CD4-positive, alpha-beta T cell treated with Interleukin-6 for 4 hours (primary cell): Measurements from ENCODE around the gene PSME2.

Source experiments
- DNase-seq: peaks from one replicate; pipeline ENCODE4 v3.0.0-alpha.2; 2020; ENCODE audit warnings: mixed read lengths

The PSME2 gene

DNA sequence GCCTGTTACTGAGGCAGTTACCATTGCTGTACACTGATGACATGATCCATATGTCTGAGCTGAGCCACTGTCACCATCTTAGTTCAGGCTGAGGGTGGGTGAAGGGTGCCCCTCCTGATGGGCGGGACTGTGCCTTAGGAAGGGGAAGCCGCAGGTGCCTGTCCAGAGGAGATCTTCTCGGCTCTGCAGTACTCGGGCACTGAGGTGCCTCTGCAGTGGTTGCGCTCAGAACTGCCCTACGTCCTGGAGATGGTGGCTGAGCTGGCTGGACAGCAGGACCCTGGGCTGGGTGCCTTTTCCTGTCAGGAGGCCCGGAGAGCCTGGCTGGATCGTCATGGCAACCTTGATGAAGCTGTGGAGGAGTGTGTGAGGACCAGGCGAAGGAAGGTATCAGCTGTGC lies 4.6 kb upstream of the PSME2 start:
- no peak for DNase-seq

DNA sequence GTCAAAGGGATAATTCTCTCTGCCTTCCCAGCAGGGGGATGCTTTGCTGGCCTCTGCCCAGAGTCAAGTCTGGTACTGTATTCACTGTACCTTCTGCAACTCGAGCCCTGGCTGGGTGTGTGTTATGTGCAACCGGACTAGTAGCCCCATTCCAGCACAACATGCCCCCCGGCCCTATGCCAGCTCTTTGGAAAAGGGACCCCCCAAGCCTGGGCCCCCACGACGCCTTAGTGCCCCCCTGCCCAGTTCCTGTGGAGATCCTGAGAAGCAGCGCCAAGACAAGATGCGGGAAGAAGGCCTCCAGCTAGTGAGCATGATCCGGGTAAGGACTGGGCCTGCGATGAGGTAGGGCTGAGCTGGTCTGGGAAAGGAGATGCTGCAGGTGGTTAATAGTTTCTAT lies 4.2 kb upstream of the PSME2 start:
- no peak for DNase-seq

DNA sequence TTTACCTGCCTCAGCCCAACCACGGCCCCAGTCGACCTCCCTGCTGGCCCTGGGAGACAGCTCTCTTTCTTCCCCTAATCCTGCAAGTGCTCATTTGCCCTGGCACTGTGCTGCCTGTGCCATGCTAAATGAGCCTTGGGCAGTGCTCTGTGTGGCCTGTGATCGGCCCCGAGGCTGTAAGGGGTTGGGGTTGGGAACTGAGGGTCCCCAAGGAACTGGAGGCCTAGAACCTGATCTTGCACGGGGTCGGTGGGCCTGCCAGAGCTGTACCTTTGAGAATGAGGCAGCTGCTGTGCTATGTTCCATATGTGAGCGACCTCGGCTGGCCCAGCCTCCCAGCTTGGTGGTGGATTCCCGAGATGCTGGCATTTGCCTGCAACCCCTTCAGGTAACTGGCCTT lies 3.7 kb upstream of the PSME2 start:
- DNase-seq = no peak

DNA sequence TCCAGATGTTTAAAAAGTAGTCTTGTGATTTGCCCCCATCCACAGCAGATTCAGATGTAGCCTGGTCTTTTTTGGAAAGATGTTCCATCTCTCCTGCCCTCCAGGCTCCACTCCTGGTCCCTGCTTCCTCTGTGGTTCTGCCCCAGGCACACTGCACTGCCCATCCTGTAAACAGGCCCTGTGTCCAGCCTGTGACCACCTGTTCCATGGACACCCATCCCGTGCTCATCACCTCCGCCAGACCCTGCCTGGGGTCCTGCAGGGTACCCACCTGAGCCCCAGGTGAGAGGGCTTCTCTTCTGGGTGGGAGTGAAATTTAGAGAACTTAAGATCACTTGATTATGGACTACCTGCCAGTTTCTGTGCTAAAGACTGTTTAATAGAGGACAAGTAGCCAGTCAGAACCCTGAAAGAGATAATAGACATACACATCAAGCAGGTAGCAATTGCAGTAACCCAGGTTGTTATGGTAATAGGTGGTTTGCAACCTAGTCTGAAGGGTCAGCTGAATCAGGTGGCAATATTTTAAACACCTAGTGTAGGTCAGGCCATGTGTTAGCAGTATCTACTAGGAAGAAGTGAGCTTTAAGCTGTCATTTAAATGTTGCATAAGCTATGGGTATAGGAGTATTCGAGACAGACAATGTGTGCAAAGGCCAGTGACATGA lies 3.0 kb upstream of the PSME2 start:
- DNase-seq = no peak

DNA sequence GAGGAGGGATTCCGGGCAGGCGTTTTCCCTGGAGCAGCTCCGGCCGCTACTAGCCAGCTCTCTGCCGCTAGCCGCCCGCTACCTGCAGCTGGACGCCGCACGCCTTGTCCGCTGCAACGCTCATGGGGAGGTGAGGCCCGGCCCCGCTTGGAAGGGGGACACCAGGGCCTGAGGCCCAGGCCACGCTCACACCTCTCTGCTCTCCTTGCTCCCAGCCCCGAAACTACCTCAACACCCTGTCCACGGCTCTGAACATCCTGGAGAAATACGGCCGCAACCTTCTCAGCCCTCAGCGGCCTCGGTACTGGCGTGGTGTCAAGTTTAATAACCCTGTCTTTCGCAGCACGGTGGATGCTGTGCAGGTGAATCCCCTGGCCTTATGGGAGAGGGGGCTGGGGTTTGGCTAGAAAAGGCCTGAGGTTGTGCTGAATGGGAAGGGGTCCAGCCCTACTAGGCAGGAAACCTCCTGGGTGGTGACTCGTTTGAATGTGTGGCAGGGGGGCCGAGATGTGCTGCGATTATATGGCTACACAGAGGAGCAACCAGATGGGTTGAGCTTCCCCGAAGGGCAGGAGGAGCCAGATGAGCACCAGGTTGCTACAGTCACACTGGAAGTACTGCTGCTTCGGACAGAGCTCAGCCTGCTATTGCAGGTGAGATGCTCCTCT lies 1.5 kb upstream of the PSME2 start:
- no peak for DNase-seq

DNA sequence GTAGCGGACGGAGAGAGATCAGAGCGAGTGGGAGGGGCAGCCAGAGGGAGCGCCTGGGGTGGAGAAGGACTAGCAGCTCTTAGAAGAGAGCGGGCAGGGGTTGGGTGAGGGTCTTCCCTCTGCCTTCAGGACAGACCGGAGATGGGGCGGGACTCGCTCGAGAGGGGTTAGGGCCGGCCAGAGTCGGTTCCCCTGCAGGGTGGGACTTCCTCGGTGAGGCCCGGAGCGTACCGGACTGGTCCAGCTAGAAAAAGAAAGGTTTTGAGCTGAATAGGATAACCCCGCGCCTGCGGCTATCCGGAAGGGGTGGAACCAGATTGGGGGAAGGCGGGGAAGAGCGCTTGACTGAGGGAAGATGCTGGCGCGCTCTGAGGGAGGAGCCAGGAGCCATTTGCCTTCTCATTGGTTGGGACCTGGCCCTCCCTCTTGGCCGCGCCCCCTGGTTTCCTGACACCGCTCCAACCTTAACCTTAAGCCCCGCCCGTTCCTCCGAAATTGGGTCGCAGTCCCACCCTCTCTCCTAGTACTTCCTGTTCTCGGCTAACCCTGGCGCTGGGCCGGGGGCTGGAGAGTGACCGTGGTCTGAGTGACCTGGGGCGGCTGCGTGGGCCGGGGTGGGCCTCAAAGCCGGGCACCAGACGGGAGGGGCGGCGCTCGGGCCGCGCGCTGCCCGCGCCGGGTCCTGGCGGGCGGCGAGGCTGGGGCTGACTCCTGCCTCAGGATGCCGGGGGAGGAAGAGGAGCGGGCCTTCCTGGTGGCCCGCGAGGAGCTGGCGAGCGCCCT lies 759 bp upstream of the PSME2 start, which contains the start of gene RNF31:
RNF31 (plus strand) TSS at position 521 of the 783 bp plus-strand sequence; CDS start at position 722, 201 bp downstream.
- DNase-seq = peak; percentile 100

DNA sequence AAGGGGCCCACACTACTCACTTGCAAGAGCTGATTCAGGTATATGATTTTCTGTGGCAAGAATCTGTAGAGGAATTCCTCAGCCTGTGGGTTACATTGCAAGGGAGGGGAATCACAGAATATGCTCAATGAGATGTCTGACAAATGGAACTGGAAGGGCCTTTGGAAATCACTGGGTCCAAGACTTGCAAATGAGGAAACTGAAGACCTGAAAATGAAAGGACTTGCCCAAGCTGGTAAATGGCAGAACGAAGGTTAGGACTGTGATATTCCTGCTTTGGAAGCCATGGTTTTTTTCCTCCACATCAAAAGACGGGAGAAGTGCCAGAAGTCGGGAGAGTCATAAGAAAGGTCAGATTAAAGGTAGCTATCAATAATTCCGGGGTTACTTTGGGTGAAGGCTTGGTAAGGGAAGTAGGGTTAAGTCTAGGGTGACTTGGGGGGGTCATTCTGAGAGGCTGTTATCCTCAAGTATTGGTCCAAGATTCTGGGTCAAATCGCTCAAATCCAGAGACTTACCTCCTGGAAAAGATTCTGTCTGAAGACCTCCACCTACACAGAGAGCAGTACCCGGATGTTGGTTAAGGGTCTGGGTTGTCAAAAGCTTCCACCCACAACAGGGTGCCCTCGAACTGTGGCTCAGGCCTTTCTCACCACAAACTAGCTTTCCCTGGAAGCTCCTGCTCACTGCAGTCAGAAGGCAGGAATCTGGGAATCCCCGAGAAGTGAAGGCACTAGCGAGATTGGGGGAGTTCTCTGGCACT lies 539 bp downstream of the PSME2 start:
- DNase-seq = no peak

DNA sequence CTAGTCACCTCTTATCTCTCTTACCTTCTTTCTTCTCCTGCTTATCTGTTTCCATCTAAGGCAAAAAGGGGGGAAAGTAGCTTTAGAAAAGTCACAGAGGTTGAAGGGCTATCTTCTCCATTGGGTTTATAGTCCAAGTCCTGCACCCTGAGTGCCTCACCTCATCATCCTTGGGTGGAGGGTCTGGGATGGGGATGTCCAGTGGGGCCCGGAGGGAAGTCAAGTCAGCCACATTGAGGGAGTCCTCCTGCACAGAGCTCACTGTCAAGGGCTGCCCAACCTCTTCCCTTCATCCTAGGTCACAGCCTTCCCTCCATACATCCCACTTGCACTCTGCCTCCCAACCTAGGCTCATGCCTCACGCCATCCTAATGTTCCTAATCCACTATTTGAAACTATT lies 1.2 kb downstream of the PSME2 start:
- DNase-seq = no peak

DNA sequence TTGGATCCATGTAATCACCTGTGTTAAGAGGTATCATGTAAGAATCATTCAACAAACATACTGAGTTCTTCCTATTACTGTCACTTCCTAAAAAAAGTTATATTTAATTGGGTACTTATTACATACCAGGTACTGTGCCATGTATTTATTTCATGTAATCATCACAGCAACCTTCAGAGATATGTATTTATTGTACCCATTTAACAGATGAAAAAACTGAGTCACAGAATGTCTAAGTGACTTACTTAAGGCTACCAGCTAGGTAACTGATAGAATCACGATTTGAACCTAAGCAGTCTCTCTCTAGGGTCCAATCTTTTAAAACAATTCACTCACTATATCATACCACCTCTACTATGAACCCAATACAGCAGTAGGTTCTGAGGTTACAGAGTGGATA lies 2.0 kb downstream of the PSME2 start:
- no peak for DNase-seq

DNA sequence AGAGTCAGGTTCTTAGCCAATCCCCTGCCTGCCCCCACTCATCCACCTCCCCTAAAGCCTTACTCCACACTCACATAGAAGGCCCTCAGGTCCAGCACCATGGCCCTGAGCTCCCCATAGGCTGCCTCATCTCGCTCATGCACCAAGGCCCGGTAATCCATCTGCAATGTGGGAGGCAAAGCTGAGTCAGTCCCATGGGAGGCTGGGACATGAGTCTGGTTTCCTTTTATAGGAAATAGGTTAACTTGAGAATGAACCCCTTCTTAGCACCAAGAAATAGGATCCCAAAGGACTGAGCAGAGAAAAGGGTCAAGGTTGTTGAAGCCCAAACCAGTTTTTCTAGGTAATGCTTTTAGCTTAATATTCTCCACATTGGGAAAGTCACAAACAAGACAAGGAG lies 2.9 kb downstream of the PSME2 start:
- DNase-seq = no peak

DNA sequence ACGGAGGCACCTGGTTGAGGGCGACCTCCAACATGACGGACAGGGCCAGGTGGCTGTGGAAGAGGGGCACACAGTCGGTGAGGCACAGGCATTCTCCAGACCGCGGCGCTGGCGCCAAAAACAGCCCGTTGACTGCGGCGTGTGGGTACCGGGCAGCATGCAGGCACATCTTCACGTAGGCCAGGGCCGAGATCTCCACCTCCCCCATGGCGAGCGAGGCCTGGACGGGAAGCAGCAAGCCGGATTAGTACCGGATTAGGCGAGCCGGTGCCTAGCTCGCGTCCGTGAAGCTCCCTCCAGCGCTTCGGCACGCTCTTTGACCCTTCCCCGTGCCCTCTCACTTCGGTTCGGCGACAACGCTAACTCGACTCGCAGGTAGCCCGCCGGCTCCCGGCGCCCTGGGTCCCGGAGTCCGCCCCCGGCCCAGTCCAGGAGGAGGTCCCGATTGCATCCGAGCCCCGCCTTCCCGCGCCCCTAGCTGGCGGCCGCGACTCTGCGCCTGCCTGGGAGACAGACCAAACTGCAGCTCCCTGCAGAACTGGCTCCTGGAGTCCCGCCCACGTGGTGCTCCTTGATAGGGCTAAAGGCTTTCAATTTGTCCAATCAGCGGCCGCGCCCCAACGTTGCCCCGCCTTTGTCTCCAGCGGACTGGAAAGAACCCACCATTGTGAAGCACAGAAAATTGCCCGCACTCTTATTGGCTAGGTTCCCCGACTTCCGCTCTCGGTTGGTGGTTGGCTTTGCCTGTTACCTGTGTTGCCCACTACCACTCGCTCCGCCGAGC lies 5.1 kb downstream of the PSME2 start, which contains the start of gene EMC9:
EMC9 (minus strand) TSS at position 495 of the 784 bp plus-strand sequence; CDS start at position 208, 287 bp downstream.
- peak; percentile 100 for DNase-seq

DNA sequence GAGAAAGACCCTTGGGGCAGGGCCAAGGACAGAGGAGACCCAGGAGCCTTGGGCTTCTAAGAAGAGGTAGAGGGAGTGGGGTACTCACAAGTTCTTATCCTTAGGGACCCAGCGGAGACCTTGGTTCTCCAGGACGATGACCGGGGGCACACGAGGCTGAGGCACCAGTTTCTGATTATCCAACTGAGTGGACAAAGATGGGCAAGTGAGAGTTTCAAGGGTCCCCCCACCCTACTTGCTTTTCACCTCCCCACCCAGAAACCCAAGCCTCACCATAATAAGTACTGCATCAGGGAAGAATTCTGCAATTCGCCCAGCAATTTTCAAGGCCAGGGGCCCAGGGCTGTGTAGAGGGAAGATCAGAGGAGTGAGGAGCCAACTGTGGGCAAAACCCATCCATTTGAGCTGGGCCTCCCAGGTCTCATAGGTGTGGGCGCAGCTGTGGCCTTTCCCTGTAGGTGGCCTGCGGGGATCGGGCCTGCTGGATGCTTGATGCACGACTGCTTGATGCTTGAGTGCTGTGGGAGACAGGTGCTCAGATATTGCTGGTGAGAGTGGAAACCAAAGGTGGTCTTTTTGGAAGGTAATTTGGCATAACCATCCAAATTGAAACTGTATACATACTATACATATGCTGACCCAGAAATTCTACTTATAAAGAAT lies 7.0 kb downstream of the PSME2 start:
- peak; percentile 12 for DNase-seq

DNA sequence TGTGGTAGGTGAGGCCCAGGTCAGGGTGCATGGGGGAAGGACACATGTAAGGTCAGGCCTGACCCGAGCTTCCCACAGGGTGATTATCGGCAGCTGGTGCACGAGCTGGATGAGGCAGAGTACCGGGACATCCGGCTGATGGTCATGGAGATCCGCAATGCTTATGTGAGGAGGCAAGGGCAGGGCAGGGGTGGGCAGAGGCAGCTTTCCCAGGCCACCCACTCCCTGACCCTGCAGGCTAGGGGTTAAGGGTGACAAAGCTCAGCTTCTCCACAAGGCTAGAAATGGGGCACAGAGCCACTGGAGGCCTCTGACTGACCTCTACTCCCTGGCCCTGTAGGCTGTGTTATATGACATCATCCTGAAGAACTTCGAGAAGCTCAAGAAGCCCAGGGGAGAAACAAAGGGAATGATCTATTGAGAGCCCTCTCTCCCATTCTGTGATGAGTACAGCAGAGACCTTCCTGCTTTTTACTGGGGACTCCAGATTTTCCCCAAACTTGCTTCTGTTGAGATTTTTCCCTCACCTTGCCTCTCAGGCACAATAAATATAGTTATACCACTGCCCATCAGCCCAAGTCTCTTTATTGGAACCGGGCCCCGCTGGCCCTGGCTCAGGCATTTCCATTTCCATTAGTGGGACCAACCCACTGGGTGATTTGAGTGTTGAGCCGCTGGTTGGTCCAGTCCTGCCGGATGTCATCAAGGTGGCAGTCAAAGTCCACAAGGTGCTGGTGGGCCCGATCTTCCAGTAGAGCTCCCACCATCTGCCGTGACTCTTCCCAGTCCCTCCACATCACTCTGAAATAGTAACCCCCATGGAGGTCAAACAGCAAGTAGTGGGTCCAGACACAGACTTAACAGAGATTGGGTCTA lies 7.8 kb downstream of the PSME2 start:
- no peak for DNase-seq

DNA sequence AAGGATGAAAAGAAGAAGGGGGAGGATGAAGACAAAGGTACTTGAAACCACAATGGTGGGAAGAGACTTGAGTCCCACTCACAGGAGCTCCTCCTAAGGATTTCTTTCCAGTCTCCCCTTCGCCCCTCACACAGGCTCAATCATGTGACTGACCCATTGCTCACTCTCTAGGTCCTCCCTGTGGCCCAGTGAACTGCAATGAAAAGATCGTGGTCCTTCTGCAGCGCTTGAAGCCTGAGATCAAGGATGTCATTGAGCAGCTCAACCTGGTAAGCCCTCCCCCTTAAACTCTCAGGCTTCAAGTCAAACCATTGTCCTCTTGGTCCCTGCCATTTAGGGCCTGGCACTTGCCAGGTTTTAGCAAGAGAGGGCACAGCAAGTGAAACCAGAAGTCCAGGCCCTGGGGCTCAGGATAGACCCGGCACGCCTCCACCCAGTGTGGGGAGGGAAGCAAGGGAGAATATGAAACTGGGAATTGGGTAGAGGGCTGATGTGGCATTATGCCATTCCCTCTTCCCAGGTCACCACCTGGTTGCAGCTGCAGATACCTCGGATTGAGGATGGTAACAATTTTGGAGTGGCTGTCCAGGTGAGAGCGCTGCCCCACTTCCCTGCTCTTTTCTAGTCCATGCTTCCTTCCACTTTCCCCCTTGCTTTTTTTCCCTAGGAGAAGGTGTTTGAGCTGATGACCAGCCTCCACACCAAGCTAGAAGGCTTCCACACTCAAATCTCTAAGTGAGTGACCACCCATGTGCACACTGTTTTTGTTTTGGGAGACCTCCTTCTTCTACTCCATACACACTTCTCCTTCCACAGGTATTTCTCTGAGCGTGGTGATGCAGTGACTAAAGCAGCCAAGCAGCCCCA lies 8.6 kb downstream of the PSME2 start:
- DNase-seq = no peak

DNA sequence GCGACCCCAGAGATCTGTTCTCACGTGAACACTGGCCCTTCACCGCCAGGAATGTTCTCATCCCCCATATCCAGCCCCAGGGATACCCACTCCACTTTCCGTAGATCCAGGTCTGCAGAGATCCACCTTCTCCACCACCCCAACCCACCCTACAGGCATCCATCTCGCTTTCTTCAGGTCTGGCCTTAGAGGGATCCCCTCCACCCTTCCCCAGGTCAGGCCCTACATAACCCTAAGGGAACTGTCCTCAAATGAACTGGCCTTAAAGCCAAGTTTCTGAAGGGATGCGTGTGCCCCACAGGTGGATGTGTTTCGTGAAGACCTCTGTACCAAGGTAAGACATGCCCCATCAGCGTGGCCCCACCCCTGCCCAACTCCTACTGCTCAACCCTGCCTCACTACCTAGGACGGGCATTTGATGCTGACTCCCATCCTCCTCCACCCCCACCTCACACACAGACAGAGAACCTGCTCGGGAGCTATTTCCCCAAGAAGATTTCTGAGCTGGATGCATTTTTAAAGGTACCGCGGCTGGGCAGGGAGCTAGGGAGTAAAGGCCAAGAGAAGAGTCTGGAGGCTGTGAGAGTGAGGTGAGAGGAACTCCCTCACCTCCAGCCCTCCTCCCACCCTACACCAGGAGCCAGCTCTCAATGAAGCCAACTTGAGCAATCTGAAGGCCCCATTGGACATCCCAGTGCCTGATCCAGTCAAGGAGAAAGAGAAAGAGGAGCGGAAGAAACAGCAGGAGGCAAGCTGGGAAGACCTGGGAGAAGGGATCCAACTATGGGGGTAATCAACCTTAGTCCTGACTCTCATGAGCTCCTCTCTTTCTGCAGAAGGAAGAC lies 9.5 kb downstream of the PSME2 start:
- DNase-seq = peak; percentile 25

DNA sequence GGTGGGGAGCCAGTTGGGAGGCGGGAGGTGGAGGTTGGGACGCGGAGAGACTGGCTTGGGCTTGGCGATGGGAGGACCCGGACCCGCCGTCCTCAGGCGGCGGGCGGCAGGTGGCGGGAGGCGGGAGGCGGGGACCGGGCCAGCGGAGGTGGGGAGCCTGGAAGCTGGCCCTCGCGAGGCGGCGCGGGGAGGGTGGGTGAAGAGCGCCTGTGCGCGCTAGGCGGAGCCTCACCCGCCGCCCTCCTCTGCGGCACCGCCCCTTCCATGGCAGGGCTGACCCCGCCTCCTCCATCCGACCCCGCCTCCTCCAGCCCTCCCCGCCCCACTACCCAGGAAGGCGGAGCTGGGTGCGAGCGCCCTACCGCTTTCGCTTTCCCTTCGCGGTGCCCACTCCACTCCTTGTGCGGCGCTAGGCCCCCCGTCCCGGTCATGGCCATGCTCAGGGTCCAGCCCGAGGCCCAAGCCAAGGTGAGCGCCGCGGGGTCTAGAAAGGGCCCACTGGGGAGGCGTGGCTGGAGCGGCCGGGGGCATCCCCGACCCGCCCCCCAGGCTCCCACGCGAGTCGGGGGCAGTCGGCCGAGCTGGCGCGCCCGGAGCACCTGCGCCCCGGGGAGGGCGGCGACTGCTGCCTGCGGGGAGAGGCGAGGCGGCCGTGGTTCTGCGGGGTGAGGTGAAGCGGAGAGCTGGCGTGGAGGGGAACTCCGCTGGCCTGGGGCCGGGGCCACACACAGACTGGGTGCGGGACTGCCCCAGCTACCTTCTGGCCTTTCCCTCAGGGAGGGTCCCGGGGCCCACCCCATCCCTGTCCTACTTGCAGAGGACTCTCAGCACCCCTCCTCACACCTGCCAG lies 10.4 kb downstream of the PSME2 start, which contains the start of gene PSME1:
PSME1 (plus strand) TSS at position 361 of the 850 bp plus-strand sequence; CDS start at position 430, 69 bp downstream.
- DNase-seq = peak; percentile 94

DNA sequence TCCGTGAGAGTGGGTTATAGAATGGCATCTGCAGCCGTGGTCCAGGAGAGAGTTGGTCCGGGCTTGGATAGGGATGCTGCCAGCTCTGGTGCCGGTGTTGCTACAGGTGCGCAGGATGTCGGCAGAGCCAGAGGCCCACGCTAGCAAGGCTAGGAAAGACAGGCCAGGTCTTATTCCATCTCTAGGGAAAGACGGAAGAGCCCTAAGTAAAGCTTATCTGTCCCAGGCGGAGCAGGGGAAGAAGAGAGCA lies 10.9 kb downstream of the PSME2 start:
- no peak for DNase-seq

DNA sequence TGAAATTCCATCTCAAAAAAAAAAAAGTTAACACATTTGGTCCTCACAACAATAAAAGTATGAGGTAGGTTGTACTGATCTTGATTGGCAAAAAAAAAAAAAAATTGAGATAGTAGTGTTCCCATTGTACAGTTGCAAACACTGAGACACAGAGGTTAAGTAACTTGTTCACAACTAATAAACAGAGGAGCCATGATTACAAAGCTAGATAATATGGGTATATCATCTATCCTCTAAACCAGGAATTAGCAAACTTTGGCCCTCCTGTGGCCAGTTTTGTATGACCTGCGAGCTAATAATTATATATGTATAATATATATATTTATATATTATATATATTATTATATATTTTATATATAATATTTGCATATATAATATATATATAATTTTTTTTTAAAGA lies 12.7 kb downstream of the PSME2 start:
- DNase-seq = no peak
